ENCODE data around the gene AIFM2. TPM values are rescaled to one million over a fixed set of nuclear protein-coding genes. Genes with fewer than 3 reads are reported as not detected.
"Not testable (repeated sequence)": the region's sequence is repeated elsewhere in the genome, so short reads cannot be mapped to it uniquely, and the experiment has no call there.

Gene AIFM2
- 14.1 TPM for total RNA-seq

DNA sequence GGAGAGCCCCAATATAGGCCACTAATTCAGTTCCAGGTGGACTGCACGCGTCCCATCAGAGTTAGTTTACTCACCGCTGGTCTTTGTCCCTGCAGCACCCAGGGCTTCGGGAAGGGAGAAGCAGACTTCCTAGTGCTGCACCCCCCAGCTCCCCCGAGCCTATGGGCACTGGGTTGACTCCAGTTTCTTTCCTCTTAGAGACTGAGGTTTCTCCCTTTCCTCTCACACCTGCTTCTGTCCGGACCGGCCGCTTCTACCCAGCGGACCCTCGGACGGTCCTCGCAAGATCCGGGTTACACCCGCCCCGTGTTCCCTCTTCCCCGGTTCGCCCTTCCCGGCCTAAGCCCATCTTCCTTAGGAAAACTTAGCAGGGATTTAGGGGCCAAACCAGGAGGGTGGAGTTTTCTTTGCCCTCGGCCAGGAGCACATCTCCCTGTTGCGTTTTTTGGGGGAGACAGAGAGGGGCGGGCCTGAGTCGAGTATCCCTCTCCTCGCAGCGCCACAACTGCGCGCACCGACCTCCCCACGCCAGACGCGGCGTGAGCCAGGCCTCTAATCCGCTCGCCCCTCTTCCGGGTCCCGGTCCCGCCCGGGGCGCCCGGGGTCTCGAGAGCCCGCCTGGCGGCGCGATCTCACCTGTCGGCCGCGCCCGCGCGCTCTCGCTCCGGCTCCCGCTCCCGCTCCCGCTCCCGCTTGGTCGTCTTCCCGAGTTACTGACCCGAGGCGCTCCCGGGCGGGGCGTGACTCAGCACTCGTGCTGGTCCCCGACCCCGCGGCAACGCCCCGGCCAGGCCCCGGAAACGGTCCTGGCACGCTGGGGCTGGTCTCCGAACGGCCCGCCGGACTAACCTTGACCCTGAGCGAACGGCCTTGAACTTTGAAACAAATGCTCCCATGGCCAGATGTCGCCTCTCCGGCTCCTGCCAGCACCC is at the start of gene AIFM2:
TSS of gene AIFM2 (minus strand) at position 728 of the 932 bp plus-strand sequence. CDS start 8,741 bp downstream, outside the sequence.
- DNase-seq (ENCODE audit: low spot score) (peak; percentile 81), ATAC-seq (peak; percentile 84)
- intact Hi-C loops (cut with DNase I): no loop called here

DNA sequence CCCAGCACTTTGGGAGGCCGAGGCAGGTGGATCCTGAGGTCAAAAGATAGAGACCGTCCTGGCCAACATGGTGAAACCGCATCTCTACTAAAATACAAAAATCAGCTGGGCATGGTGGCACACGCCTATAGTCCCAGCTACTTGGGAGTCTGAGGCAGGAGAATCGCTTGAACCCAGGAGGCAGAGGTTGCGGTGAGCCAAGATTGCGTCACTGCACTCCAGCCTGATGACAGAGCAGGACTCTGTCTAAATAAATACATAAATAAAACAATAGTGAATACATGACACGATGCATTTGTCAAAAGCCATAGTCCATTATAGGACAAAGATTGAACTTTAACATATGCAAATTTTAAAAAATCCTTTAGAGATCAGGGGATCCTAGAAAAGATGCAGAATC is 46.6 kb upstream of the AIFM2 start:
- intact Hi-C loops (cut with DNase I); ATAC-seq; DNase-seq (ENCODE audit: low spot score): not testable (repeated sequence)

DNA sequence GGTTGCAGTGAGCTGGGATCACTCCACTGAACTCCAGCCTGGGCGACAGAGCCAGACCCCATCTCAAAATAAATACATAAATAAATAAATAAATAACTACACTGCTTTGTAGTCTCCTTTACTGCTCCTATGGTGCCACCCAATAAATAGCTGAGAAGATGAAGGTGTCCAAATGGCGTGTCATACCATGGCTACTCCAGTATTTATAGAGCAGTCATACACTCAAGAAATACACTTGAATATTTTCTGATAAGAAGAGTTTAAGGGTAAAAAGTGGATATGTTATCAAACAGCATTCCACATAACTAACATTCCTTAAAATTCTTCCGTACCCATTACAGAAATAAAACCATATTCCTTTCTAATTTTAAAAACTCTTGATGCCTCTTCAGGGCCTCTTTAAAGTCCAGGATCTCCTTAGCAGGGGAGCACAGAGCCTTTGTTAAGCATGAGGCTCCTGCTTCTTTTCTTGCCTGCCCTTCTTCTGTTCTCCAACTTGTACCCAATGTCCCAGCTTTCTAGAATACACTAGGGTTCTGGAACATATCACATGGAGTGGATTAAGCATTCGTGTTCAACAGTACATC is 45.6 kb upstream of the AIFM2 start:
- intact Hi-C loops (cut with DNase I): no loop called here
- no peak for DNase-seq (ENCODE audit: low spot score)
- no peak for ATAC-seq

DNA sequence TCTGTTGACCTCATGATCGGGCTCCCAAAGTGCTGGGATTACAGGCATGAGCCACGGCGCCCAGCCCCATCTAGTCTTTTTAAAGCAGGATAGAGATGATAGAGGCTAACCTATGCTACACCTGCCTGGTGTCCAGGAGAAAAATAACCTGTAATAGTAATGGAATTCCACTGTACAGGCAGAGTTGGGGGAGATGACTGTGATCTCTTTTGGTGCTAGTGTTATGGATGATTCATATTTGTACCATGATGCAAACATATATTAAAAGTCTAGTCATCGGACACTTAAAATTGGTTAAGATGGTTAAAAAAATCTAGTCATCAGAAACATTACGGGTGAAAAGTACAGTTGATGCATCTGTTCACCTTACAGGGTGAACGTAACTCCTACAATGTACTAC is 43.8 kb upstream of the AIFM2 start:
- intact Hi-C loops (cut with DNase I): no loop called here
- no peak for ATAC-seq
- no peak for DNase-seq (ENCODE audit: low spot score)

DNA sequence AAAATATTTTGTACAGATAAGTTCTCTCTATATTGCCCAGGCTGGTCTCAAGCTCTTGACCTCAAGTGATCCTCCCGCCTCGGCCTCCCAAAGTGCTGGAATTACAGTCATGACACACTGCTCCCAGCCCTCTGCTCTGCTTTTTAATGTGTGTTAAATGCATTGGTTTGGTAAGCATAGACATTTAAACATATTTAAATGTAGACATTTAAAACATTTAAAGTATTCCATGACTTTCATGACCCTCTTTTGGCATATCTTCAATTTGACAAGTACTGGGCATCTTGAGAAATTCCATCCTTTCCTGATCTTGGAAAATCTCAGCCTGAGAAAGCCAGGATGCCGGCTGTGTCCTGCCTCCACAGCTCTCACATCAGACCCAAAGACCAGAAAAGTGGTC is 42.9 kb upstream of the AIFM2 start:
- intact Hi-C loops (cut with DNase I): no loop called here
- no peak for DNase-seq (ENCODE audit: low spot score)
- no peak for ATAC-seq

DNA sequence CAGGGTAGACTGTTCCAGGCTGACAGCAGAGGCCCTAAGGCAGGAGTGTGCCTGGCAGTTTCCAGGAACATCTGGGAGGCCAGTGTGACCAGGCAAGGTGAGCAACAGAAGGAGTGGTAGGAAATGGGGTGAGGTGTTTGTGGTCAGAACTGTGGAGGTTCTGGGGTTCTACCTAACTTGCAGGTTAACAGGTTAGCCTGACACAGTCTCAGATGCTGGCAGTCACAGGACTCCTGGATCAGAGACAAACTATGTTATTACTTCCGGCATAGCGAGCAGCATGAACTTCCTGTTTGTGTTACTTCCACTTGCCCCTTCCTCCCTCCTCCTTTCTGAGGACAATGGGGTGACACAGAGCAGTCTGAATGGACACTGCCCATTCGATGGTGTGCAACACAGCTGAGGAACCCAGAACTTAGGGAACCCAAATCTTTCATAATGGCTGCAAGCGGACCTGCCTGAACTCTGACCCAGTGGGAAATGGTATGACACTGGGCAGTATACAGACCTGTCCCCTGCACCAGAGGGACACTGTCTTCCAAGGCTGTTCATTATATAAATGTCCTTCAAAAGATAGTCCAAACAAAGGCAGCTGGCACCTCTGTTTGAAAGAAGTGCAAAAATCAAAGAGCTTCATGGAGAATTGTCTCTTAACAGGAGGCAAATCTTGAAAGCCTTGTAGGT is 41.6 kb upstream of the AIFM2 start:
- no peak for ATAC-seq

DNA sequence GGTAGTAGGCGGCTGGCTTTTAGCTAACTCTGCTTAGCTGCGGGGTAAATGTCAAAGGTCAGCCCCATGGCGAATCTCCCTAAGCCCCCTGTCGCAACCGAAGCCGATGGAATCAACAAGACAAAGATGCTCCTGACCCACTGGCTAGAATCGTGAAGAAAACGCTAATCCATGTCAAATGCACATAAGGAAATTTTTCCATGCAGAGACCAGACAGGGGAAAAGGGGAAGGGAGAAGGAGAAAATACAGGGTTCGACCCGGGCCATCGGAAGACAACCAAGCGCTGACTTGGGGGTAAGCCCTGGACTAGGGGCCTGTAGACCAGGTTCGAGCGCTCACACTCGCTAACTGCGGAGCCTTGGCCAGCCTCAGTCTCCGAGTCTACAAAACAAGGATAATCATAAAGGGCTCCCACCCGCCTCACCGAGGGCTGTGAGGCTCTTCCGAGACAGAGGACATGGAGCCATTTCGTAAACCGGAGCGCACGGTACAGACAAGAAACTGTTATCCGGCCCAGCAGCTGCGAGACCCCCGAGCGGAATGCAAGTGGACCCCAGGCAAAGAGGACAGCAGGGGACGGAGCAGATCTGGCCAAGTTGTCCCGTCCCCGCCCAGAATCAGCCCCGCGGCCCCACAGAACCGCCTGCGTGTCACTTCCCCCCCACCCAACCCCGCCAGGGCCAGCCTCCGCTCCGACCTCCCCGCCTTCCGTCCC is 37.2 kb upstream of the AIFM2 start:
- intact Hi-C loops (cut with DNase I): no loop called here
- DNase-seq (ENCODE audit: low spot score) (peak; percentile 66), ATAC-seq (peak; percentile 14)

More for the DNA sequence above, 41.6 kb upstream of the AIFM2 start:
- no peak for DNase-seq (ENCODE audit: low spot score)
- intact Hi-C loops (cut with DNase I): no loop called here

DNA sequence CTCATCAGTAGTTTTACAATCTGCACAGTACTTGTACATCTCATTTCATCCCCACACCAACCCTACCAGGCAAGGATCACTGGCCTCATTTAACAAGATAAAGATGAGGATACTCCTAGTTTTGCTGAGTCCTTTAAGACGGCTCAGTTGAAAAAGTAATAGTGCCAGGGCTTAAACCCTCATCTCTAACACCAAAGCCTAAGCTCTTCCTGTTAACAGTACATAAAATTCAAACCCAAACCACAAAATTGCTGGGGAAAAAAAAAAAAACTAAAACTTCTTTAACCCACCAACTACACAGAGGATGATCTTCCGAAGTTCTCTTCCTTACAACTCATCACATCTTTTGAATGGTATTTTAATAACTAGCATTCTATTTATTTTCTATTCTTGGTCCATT is 36.4 kb upstream of the AIFM2 start:
- intact Hi-C loops (cut with DNase I): no loop called here
- ATAC-seq: no peak

DNA sequence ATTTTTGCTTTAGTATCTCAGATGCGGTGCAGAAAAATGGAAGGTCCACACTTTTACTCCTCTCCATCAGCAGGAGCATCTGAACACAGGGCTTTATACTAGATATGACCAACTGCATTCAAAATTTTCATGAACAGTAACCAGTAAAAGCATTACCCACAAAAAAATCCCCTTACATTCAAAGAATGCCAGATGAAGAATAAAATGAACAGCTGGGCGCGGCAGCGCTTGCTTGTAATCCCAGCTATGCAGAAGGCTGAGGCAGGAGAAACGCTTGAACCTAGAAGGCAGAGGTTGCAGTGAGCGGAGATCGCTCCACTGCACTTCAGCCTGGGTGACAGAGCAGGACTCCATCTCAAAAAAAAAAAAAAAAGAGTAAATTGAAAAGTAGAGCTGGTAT is 34.6 kb upstream of the AIFM2 start:
- intact Hi-C loops (cut with DNase I): no loop called here
- ATAC-seq (no peak), DNase-seq (ENCODE audit: low spot score) (no peak)

More for the DNA sequence above, 36.4 kb upstream of the AIFM2 start:
- DNase-seq (ENCODE audit: low spot score): no peak

DNA sequence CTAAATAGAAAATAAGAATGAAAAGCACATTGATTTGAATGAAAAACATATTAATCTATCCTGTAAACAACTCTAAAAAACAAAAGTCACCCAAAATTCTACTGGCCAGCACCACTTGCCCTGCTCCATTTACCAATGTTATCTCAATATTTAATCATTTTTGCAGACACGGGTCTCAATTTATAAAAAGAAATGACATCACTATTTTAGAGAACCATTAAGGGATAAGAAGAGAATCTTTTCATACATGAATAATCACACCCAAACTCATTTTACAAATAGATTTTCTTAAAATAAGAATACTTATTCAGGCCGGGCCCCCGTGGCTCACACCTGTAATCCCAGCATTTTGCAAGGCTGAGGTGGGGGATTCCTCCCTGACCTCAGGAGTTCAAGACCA is 33.8 kb upstream of the AIFM2 start:
- ATAC-seq (no peak), DNase-seq (ENCODE audit: low spot score) (no peak)
- intact Hi-C loops (cut with DNase I): no loop called here

DNA sequence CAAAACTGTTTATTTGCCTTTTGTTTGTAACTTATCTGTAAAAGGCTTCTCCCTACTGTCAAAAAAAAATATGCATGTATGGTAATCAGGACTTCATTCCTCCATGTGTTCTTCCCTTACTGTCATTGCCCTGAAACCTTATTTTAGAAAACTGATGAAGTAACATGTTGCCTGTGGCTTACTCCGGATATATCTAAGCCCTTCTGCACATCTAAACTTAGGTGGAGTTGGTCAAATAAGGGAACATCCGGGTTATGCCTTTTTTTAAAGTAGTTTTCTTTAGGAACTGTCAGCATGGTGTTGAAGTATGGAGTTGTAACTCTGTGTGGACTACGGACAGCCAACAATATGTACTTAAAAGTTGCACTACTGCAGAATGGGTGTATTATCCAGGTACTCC is 31.5 kb upstream of the AIFM2 start:
- DNase-seq (ENCODE audit: low spot score) (no peak), ATAC-seq (no peak)
- intact Hi-C loops (cut with DNase I): no loop called here

DNA sequence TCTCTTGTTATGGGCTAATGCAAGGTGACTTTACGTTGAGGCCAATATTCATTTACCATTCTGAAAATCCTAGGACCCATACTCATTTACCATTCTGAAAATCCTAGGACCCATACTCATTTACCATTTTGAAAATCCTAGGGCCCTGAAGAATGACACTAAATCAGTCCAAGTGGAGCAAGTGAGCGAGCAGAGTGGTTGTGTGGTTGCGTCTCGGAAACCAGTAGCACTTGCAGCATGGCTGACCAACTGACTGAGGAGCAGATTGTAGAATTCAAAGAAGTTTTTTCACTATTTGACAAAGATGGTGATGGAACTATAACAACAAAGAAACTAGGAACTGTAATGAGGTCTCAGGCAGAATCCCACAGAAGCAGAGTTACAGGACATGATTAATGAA is 30.8 kb upstream of the AIFM2 start:
- ATAC-seq: no peak
- DNase-seq (ENCODE audit: low spot score): no peak
- intact Hi-C loops (cut with DNase I): no loop called here

DNA sequence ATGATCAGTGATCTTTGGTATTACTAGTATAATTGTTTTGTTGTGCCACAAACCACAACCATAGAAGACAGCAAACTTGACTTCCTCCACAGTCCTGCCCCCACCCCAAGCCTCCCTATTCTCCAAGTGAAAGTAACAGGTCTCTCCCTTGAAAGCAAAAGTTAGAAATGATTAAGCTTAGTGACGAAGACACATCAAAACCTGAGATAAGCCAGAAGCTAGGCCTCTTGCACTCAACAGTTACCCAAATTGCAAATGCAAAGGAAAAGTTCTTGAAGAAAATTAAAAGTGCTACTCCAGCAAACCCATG is 30.2 kb upstream of the AIFM2 start:
- DNase-seq (ENCODE audit: low spot score): no peak
- no peak for ATAC-seq
- intact Hi-C loops (cut with DNase I): no loop called here

DNA sequence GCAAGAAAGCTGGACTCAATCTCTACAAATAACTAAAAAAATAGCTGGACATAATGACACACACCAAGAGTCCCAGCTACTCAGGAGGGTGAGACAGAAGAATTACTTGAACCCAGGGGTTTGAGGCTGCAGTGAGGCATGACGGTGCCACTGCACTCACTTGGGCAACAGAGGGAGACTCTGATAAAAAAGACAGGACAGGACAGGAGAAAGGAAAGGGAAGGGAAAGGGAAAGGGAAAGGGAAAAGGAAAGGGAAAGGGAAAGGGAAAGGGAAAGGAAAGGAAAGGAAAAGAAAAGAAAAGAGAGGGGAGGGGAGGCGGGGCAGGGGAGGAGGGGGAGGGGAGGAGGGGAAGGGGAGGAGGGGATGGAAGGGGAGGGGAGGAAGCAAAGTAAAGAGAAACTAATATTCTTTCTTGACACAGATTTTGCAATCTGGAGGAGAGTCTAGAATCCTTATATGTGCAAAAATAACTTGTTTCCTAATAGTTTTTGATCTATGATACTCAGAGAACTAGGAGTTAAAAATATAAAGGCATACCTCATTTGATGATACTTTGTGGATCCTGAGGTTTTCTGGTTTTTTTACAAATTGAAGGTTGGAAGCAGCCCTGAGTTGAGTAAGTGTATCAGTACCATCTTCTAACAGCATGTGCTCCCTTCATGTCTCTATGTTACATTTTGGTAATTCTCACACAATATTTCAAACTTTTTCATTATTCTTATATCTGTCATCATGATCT is 29.7 kb upstream of the AIFM2 start:
- ATAC-seq: no peak
- no peak for DNase-seq (ENCODE audit: low spot score)
- intact Hi-C loops (cut with DNase I): no loop called here

DNA sequence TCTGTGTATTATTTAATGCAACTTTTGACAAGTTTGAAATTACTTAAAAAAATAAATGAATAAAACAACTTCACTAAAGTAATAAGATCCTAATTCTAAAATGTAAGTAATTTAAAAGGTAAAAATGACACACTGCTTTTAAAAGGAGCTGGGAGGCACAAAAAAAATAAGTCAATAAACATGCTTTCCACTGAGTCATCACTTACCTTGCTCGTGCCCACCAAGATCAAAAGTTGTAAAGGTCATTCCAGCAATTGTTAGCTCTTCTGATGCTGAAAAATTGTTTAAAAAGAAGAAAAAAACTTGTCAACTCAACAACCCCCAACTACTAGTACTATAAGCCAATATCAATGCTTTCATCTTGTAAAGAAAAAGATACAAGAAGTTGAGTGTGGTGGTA is 28.2 kb upstream of the AIFM2 start:
- no peak for ATAC-seq
- no peak for DNase-seq (ENCODE audit: low spot score)
- intact Hi-C loops (cut with DNase I): no loop called here

DNA sequence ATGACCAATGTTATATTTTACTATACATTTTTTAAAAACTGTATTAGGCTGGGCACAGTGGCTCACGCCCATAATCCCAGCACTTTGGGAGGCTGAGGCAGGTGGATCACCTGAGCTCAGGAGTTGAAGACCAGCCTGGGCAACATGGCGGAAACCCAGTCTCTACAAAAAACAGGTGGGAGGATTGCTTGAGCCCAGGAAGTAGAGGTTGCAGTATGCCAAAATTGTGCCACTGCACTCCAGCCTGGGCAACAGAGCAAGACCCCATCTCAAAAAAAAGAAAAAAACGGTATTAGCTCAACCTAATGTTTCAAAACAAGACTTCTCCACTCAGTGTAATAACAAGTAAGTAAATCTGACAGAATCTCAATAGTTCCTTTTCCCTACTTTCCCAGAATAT is 26.7 kb upstream of the AIFM2 start:
- ATAC-seq; intact Hi-C loops (cut with DNase I); DNase-seq (ENCODE audit: low spot score): not testable (repeated sequence)

DNA sequence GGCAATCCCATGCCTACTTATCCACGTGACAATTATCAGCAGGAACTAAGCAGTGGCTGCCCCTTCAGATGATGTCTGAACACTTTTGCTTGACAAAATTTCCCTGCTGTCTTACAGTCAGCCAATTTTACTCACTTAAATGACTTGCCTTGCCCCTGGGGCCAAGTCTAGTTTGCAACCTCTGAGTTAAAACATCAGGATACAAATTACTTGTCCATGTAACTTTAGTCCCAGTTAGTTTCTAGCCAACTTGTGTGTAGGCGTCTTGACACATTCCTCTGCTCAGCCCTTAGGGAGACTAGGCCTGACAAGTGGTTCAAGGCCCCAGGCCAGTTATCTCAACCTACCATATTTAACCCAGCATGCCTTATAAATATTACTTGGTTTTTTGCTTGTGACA is 25.5 kb upstream of the AIFM2 start:
- ATAC-seq (no peak), DNase-seq (ENCODE audit: low spot score) (no peak)
- intact Hi-C loops (cut with DNase I): no loop called here

DNA sequence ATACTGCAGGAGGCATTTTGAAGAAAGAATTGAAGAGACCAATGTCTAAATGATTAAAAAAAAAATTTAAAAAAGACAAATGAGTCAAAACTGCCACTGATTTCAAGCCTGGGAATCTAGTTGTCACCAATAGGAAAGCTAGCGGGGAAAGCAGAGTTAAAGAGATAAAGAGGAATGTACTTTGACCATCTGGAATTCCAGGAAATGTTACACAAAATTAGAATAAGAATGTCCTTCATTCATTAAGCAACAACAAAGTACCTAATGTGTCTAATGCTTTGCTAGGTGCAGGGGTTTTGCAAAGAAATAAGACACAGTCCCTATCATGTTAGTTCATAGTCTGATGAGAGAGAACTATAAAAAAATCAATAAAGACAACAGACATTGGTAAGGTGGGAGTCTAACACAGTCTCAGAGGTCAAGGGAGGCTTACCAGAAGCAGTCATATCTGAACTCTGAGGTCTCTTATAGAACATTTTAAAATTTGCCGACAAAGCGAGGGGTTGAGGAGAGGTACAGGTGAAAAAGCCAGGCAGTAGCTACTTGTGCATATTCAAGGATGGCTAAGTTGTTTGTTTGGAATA is 22.7 kb upstream of the AIFM2 start:
- no peak for ATAC-seq
- intact Hi-C loops (cut with DNase I): no loop called here
- no peak for DNase-seq (ENCODE audit: low spot score)

DNA sequence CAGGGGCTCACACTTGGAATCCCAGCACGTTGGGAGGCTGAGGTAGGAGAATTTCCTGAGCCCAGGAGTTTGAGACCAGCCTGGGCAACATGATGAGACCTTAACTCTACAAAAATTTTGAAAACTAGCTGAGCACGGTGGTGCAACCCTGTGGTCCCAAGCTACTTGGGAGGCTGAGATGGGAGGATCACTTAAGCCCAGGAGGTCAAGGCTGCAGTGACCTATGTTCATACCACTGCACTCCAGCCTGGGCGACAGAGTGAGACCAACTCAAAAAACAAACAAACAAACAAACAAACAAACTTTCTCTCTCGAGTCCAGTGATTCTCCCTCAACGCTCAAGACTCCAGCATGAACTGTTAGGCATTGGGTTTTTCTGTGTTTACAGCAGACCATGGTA is 15.9 kb upstream of the AIFM2 start:
- ATAC-seq (no peak), DNase-seq (ENCODE audit: low spot score) (no peak)
- intact Hi-C loops (cut with DNase I): no loop called here

Data from sciatic nerve (tissue), 2 donors.